ENCODE data around the gene SDC1. TPM values are rescaled to one million over a fixed set of nuclear protein-coding genes. Genes with fewer than 3 reads are reported as not detected.

Gene SDC1
- polyA plus RNA-seq, 1 of the 3 experiments (the other 2 are of a cell fraction): 122 TPM

GRCh38 chr2:20212871-20213503, 11.9 kb downstream of the SDC1 start:
- 95% methylated on average over 11 of the region's 16 CpGs for WGBS (ENCODE audit: low lambda C conversion rate)
- no peaks in the 10 kb centered on the region for H3F3A ChIP-seq (replicated peaks; ENCODE audit: insufficient read depth)
- no peaks in the 10 kb centered on the region for H3K27me3 ChIP-seq (ENCODE audit: insufficient read depth)
- TF ChIP-seq ZBTB33 (IDR thresholded peaks at IDR 0.05; ENCODE audit: borderline replicate concordance, low read depth) (no peak), EP300 (IDR thresholded peaks at IDR 0.05; ENCODE audit: borderline replicate concordance in 1 of 2, low read depth in 1 of 2, low read length in 1 of 2) (no peak), SMC3 (IDR thresholded peaks at IDR 0.05; ENCODE audit: low read depth, low read length) (no peak), POLR2AphosphoS5 (IDR thresholded peaks at IDR 0.05; ENCODE audit: low read depth, low read length) (no peak), GATA2 (CRISPR knock-in tag; IDR thresholded peaks at IDR 0.05) (no peak), RXRA (IDR thresholded peaks at IDR 0.05; ENCODE audit: borderline replicate concordance, low read depth) (no peak)
- TF ChIP-seq, protein P1, sequence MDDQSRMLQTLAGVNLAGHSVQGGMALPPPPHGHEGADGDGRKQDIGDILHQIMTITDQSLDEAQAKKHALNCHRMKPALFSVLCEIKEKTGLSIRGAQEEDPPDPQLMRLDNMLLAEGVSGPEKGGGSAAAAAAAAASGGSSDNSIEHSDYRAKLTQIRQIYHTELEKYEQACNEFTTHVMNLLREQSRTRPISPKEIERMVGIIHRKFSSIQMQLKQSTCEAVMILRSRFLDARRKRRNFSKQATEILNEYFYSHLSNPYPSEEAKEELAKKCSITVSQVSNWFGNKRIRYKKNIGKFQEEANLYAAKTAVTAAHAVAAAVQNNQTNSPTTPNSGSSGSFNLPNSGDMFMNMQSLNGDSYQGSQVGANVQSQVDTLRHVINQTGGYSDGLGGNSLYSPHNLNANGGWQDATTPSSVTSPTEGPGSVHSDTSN (IDR thresholded peaks at IDR 0.05): no peak
- H3K4me3 ChIP-seq (ENCODE audit: low read depth in 2 of 2, low read length in 1 of 2): no peak overlapping the region
- H3K36me3 ChIP-seq (replicated peaks in 1 of 2; ENCODE audit: control insufficient read depth in 1 of 2, insufficient read depth in 2 of 2, low read length in 1 of 2): no peaks in the 10 kb centered on the region
- H3K79me2 ChIP-seq (ENCODE audit: insufficient read depth): peaks cover 21% of the 10 kb centered on the region; the same call in 1 of the 2 replicates
- H4K20me1 ChIP-seq (ENCODE audit: insufficient read depth): peaks cover 4% of the 10 kb centered on the region; the same call in 1 of the 2 replicates
- CTCF ChIA-PET: interaction anchor here (0.9 to 1.2 kb wide), 2 partner anchors 25 to 88 kb away, joined by 3 read pairs; no protein-coding TSS in a partner anchor
- H3K9me2 ChIP-seq: no peaks in the 10 kb centered on the region
- peaks cover 0 to 38% of the 10 kb centered on the region in 2 experiments; a peak in 1 of 4 replicates for H3K4me1 ChIP-seq (ENCODE audit: control insufficient read depth in 1 of 2, insufficient read depth in 2 of 2, low read depth in 1 of 2, low read length in 1 of 2)
- POLR2A ChIA-PET: no interaction called here
- DNase-seq: peak; percentile 46
- no peak overlapping the region for H3K4me2 ChIP-seq
- H2AFZ ChIP-seq (ENCODE audit: low read depth): no peak overlapping the region
- no peaks in the 10 kb centered on the region for H3K9me3 ChIP-seq
- no peak overlapping the region for H3K9ac ChIP-seq
- no peak overlapping the region; a peak in 1 of 4 replicates for H3K27ac ChIP-seq (ENCODE audit: low read depth in 2 of 2, low read length in 1 of 2)

DNA sequence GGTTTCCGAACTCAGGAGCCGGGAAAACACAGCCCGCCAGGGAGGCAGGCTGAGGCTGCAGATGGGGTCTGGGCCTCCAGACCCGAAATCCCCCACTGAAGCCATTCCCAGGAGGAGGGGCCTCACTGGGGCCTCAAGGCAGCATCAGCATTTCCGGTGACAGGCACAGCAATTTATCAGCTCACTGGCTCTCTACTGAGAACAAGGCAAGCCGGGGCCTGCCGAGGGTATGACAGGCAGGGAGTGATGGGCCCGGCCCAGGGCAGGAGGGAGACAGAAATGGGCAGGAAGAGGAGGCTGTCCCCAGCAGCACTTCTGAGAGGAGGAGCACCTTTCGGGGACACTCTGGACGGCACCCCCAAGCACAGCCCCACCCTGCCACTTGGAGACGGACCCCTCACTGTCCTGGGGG, 12.5 kb downstream of the SDC1 start:
- H3K27ac ChIP-seq (ENCODE audit: low read depth in 2 of 2, low read length in 1 of 2): no peak overlapping the region; a peak in 1 of 4 replicates
- peak; percentile 58 for DNase-seq
- no peaks in the 10 kb centered on the region for H3K27me3 ChIP-seq (ENCODE audit: insufficient read depth)
- H3K36me3 ChIP-seq (replicated peaks in 1 of 2; ENCODE audit: control insufficient read depth in 1 of 2, insufficient read depth in 2 of 2, low read length in 1 of 2): no peaks in the 10 kb centered on the region
- peaks cover 0 to 38% of the 10 kb centered on the region in 2 experiments; a peak in 1 of 4 replicates for H3K4me1 ChIP-seq (ENCODE audit: control insufficient read depth in 1 of 2, insufficient read depth in 2 of 2, low read depth in 1 of 2, low read length in 1 of 2)
- ChIA-PET CTCF (interaction anchor here (1.1 to 1.7 kb wide), 3 partner anchors 79 to 114 kb away, joined by 3 to 4 read pairs (median 3); no protein-coding TSS in a partner anchor), POLR2A (no interaction called here)
- H3K4me2 ChIP-seq: no peak overlapping the region
- H2AFZ ChIP-seq (ENCODE audit: low read depth): no peak overlapping the region
- H3K79me2 ChIP-seq (ENCODE audit: insufficient read depth): peaks cover 22% of the 10 kb centered on the region; the same call in 1 of the 2 replicates
- H3K4me3 ChIP-seq (ENCODE audit: low read depth in 2 of 2, low read length in 1 of 2): no peak overlapping the region
- no peaks in the 10 kb centered on the region for H3K9me3 ChIP-seq
- TF ChIP-seq GATA2 (CRISPR knock-in tag; IDR thresholded peaks at IDR 0.05): no peak
- no peak for TF ChIP-seq CHD2 (IDR thresholded peaks at IDR 0.05; ENCODE audit: low read length, partially characterized antibody)
- TF ChIP-seq NRF1 (IDR thresholded peaks at IDR 0.05; ENCODE audit: low read depth, low read length): no peak
- TF ChIP-seq ZBTB33 (IDR thresholded peaks at IDR 0.05; ENCODE audit: borderline replicate concordance, low read depth): no peak
- 76% methylated on average over 7 of the region's 11 CpGs for WGBS (ENCODE audit: low lambda C conversion rate)
- no peaks in the 10 kb centered on the region for H3F3A ChIP-seq (replicated peaks; ENCODE audit: insufficient read depth)
- H3K9me2 ChIP-seq: no peaks in the 10 kb centered on the region
- H3K9ac ChIP-seq: no peak overlapping the region
- H4K20me1 ChIP-seq (ENCODE audit: insufficient read depth): peaks cover 4% of the 10 kb centered on the region; the same call in 1 of the 2 replicates
